Activated naive CD4-positive, alpha-beta T cell treated with anti-CD3 and anti-CD28 coated beads, Interleukin-2, amount 50 U/mL, for 24 hours (primary cell): ENCODE data around the gene CEP55.
"Not testable (repeated sequence)": the region's sequence is repeated elsewhere in the genome, so short reads cannot be mapped to it uniquely, and the experiment has no call there.

ENCODE experiments used
- H3K27ac Mint-ChIP-seq: one replicate; pipeline ENCODE4 v1.8.0; 2021; ENCODE audit warnings: mild to moderate bottlenecking, mixed read lengths
- H3K27me3 Mint-ChIP-seq: one replicate; pipeline ENCODE4 v1.8.0; 2021; ENCODE audit warnings: mixed read lengths
- H3K36me3 Mint-ChIP-seq: one replicate; pipeline ENCODE4 v1.8.0; 2021; ENCODE audit warnings: mixed read lengths
- H3K4me1 Mint-ChIP-seq: one replicate; pipeline ENCODE4 v1.8.0; 2021; ENCODE audit warnings: mixed read lengths
- H3K4me3 Mint-ChIP-seq: one replicate; pipeline ENCODE4 v1.8.0; 2021; ENCODE audit warnings: mild to moderate bottlenecking, mixed read lengths
- H3K9me3 Mint-ChIP-seq: one replicate; pipeline ENCODE4 v1.8.0; 2021; ENCODE audit warnings: mixed read lengths

The CEP55 gene

DNA sequence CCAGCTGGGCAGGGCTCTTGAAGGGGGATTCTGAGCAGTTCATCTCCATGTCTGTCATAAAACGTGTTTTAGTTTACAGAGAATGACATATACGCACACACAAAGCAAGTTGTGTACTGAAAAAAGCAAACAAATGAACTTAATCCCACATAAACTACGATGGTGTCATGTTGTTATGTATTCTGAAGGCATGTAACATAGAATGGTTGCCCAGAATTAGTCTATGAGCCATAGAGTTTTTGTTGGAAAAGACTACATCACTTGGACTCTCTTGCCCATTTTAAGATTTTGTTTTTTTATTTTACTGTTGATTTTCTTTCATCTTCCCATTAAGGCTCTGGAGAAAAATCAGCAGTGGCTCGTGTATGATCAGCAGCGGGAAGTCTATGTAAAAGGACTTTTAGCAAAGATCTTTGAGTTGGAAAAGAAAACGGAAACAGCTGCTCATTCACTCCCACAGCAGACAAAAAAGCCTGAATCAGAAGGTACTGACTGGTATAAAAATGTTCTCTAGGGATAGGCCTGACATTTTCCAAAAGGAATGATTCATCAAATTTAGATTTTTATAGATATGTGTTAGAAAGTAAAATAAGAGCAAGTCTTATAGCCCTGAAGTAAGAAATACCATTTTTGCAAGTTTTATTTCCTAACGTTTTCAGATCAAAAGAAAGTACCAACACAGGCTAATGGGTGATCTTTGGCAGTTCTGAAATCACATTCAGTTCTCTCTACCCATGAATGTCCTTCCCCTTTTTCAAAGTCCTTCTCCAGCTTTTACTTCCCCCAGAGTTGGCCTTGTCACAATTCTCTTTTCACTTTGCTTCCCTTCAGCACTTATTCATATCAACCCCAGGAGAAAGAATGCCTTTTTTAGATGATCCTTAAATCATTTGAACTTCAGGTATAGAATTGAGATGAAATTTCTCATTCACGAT, 18.9 kb downstream of the CEP55 start:
- Mint-ChIP-seq H3K36me3 (no peaks in the 10 kb centered on the region), H3K9me3 (no peaks in the 10 kb centered on the region), H3K4me1 (no peaks in the 10 kb centered on the region), H3K4me3 (no peak overlapping the region), H3K27ac (no peak overlapping the region), H3K27me3 (no peaks in the 10 kb centered on the region)

DNA sequence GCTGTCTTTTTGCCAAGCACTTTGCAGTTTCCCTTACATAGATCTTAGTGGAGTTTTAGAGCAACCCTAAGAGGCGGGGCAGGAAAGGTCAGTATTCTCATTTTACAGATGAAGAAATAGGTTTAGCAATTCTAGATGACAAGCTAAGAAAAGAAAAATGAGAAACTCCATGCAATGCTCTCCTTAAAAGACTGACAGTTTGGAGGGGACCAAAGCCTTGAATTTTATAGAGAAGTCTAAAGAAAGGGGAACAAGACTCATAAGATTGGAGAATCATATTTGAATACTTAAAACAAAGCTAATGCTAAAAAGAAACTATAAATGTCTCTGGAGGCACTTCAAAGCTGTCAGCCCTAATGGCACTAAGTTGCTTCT, 19.6 kb downstream of the CEP55 start:
- H3K9me3 Mint-ChIP-seq, result no peaks in the 10 kb centered on the region
- H3K4me1 Mint-ChIP-seq, result no peaks in the 10 kb centered on the region
- no peaks in the 10 kb centered on the region for H3K36me3 Mint-ChIP-seq
- H3K4me3 Mint-ChIP-seq, result no peak overlapping the region
- no peak overlapping the region for H3K27ac Mint-ChIP-seq
- no peaks in the 10 kb centered on the region for H3K27me3 Mint-ChIP-seq

DNA sequence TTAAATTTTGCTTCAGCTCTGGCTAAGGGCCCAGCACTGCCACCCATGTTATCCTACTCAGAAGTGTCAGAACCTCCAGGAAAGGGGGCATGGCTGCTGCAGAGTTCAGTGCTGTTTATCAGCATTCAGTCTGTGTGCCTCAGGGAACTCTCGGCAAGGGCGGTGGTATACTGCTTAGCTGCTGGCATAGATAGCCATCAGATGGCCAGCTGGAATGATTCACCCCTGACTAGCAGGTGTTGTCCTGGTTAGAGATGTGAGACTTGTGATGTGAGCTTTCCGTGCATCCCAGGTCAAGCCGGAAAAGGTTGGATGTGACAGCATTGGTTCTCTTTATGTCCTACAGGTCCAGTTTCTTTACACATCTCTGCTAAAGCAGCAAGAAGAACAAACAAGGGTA, 22.1 kb downstream of the CEP55 start:
- Mint-ChIP-seq H3K36me3 (no peaks in the 10 kb centered on the region), H3K4me3 (no peak overlapping the region), H3K27ac (no peak overlapping the region), H3K4me1 (no peaks in the 10 kb centered on the region), H3K27me3 (no peaks in the 10 kb centered on the region), H3K9me3 (no peaks in the 10 kb centered on the region)

DNA sequence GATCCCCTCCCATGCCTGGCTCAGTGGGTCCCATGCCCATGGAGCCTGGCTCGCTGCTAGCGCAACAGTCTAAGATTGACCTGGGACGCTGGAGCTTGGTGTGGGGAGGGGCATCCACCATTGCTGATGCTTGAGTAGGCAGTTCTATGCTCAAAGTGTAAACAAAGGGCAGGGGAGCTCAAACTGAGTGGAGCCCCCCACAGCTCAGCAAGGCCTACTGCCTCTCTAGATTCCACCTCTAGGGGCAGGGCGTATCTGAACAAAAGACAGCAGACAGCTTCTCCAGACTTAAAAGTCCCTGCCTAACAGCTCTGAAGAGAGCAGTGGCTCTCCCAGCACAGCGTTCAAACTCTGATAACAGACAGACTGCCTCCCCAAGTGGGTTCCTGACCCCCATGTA, 38.9 kb downstream of the CEP55 start:
- Mint-ChIP-seq H3K27me3 (peaks cover 11% of the 10 kb centered on the region), H3K4me3 (no peak overlapping the region), H3K9me3 (no peaks in the 10 kb centered on the region), H3K36me3 (no peaks in the 10 kb centered on the region), H3K4me1 (no peaks in the 10 kb centered on the region), H3K27ac (no peak overlapping the region)

DNA sequence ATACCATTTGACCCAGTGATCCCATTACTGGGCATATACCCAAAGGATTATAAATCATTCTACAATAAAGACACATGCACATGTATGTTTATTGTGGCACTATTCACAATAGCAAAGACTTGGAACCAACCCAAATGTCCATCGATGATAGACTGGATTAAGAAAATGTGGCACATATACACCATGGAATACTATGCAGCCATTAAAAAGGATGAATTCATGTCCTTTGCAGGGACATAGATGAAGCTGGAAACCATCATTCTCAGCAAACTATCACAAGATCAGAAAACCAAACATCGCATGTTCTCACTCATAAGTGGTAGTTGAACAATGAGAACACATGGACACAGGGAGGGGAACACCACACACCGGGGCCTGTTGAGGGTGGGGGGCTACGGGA, 44.5 kb downstream of the CEP55 start:
- H3K36me3 Mint-ChIP-seq, H3K4me3 Mint-ChIP-seq, H3K27ac Mint-ChIP-seq, H3K27me3 Mint-ChIP-seq, H3K4me1 Mint-ChIP-seq, H3K9me3 Mint-ChIP-seq: not testable (repeated sequence)

DNA sequence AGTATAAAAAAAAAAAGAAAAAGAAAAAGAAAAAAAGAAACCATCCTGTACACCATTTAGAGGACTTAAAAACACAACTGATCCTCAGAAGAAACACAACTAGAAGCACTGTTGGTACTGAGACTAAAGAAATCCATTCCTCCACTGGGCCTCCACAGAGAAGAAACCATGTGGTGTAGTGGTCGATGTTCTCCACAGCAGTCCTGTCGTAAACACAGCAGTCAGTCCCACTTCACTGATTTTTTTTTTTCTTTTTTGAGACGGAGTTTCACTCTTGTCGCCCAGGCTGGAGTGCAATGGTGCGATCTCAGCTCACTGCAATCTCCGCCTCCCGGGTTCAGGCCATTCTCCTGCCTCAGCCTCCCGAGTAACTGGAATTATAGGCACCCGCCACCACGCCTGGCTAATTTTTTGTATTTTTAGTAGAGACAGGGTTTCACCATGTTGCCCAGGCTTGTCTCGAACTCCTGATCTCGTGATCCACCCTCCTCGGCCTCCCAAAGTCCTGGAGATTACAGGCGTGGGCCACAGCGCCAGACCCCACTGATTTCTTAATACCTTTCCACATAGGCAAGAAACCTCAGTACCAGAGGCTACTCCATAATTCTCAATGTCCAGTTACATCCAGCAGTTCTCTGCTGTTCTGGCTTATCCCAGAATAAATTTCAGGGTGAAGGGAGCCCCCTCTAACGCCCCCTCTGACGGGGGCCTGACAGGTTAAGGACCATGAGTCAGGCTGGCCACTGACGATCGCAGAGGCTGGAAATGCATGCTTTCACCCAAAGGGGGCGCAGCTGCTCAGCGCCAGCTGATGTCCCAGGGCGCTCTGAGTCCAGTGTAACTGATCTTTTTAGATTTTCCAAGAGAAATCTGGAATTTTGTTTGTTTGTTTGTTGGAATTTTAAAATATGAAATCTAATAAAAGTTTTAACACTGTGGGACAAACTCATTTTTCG, 45.3 kb downstream of the CEP55 start:
- peaks cover 4% of the 10 kb centered on the region for H3K27me3 Mint-ChIP-seq
- H3K9me3 Mint-ChIP-seq, result no peaks in the 10 kb centered on the region
- no peak overlapping the region for H3K27ac Mint-ChIP-seq
- H3K4me1 Mint-ChIP-seq, result no peaks in the 10 kb centered on the region
- H3K4me3 Mint-ChIP-seq, result no peak overlapping the region
- no peaks in the 10 kb centered on the region for H3K36me3 Mint-ChIP-seq

DNA sequence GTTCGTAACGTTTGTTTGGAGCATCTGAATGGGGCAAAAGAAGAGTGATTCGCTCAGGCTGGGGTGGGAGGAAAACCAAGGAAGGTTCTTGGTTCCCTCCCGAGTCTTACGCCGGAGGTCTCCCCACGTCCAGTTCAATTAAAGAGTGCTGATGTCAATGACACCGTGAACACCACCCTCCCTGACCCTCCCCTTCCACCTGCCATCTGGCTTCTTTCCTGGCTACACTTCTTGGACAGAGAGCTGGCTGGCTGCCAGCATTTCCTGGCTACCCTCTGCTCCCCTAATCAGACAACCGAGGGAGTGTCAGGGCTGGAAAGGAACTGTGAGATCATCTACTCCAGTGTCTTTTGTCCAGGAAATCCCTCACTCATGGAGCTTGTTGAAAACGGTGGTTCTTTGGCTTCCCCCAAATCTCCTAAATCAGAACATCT, 46.0 kb downstream of the CEP55 start:
- H3K4me3 Mint-ChIP-seq, result no peak overlapping the region
- H3K36me3 Mint-ChIP-seq, result no peaks in the 10 kb centered on the region
- H3K27ac Mint-ChIP-seq, result no peak overlapping the region
- H3K4me1 Mint-ChIP-seq, result no peaks in the 10 kb centered on the region
- H3K27me3 Mint-ChIP-seq, result peaks cover 2% of the 10 kb centered on the region
- no peaks in the 10 kb centered on the region for H3K9me3 Mint-ChIP-seq

DNA sequence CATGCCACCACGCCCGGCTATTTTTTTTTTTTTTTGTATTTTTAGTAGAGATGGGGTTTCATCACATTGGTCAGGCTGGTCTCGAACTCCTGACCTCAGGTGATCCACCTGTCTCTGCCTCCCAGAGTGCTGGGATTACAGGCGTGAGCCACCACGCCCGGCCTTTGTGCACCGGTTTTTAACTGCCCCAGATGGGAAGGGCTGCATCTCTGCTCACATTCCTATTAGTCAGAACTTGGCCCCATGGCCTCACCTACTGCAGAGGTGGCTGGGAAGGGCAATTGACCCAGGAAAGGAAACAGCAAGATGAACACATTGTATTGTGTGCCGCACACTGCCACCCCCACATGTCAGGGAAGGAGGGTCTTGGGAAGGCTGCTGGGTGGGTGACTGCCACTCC, 50.6 kb downstream of the CEP55 start:
- not testable (repeated sequence) for H3K27me3 Mint-ChIP-seq, H3K36me3 Mint-ChIP-seq, H3K27ac Mint-ChIP-seq, H3K4me3 Mint-ChIP-seq, H3K4me1 Mint-ChIP-seq, H3K9me3 Mint-ChIP-seq

DNA sequence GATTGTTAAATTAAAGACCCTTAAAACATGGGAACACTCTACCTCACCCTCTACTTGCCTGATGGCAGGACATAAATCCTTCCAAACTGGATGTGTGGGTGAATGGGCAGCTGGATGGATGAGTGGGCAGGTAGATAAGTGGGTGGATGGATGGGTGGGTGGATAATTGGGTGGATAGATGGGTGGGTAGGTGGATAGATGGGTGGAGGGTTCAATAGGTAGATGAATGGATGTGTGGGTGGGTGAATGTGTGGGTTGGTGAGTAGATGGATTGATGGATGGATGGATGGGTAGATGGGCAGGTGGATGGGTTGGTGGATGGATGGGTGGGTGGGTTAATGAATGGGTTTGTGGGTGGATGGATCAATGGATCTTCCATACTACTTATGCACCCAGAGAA, 51.1 kb downstream of the CEP55 start:
- Mint-ChIP-seq H3K4me3 (no peak overlapping the region), H3K36me3 (no peaks in the 10 kb centered on the region)

DNA sequence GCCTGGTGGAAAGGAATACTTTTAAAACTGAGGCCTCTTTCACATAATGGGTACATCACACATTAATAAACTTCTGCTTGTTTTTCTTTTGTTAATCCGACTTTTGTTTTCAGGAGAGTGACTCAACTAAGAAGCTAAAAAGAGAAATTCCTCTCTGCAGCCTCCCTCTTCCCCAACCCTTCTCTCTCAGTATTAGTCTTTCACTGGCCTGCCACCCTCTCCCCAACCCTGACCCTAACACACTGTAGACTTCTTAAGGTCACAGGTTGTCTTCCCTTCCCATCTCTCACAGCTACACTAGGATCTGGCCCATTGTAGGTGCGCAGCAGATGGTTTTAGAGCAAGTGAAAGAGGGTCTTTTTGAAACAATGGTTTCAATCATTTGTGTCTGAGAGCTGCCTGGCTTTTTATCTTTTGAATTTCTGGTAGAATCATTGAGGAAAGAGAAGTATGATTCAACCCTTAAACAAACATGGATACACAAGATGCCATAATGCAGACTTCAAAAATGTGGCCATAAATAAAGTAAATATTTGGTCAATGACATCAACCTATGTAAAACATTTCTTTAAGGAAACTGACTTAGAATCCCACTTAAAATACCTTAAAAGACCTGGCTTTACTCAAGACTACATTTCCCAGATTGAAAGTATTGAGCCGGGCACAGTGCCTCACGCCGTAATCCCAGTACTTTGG, 52.1 kb downstream of the CEP55 start:
- H3K4me3 Mint-ChIP-seq, result no peak overlapping the region
- no peak overlapping the region for H3K27ac Mint-ChIP-seq
- no peaks in the 10 kb centered on the region for H3K36me3 Mint-ChIP-seq
- no peaks in the 10 kb centered on the region for H3K9me3 Mint-ChIP-seq
- H3K27me3 Mint-ChIP-seq, result no peaks in the 10 kb centered on the region
- H3K4me1 Mint-ChIP-seq, result no peaks in the 10 kb centered on the region

More for the DNA sequence above, 51.1 kb downstream of the CEP55 start:
- no peaks in the 10 kb centered on the region for H3K9me3 Mint-ChIP-seq
- no peaks in the 10 kb centered on the region for H3K4me1 Mint-ChIP-seq
- no peaks in the 10 kb centered on the region for H3K27me3 Mint-ChIP-seq
- no peak overlapping the region for H3K27ac Mint-ChIP-seq

DNA sequence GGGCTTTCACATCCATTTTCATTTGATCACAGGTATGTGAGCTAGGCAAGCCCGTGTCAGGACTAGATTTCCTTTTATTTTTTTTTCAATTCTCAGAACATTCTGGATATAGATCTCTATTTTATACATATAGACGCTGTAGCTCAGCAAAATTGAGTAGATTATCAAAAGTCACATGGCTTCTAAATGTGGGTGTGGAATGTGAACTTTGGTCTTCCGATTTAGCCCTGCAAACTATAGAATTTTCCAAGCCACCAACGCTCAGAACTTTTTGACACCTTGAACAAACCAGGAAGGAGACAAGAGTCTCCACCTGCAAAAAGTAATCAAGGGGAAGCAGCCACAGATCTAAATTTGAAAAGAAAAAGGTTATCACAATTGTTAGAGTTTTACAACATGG, 54.2 kb downstream of the CEP55 start:
- Mint-ChIP-seq H3K9me3 (no peaks in the 10 kb centered on the region), H3K4me1 (no peaks in the 10 kb centered on the region), H3K27me3 (no peaks in the 10 kb centered on the region), H3K36me3 (no peaks in the 10 kb centered on the region), H3K27ac (no peak overlapping the region), H3K4me3 (no peak overlapping the region)

DNA sequence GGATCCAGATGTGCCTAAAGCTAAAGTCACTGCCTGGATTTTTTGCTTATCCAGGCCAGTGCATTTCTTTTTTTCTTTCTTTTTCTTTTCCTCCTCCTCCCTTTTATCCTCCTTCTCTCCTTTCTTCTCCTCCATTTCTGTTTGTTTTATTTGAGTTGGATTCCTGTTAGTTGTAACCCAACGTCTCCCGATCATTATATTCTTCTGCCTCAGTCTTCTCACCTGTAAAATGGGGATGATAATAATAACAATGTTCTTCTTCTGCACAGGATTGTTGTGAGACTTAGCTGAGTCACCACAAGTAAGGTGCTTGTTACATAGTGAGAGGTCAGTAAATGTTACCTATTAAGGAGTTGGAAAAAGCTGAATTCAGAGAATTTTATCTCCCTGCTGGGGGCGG, 56.4 kb downstream of the CEP55 start:
- H3K4me1 Mint-ChIP-seq, result no peaks in the 10 kb centered on the region
- H3K4me3 Mint-ChIP-seq, result no peak overlapping the region
- no peak overlapping the region for H3K27ac Mint-ChIP-seq
- H3K36me3 Mint-ChIP-seq, result no peaks in the 10 kb centered on the region
- peaks cover 2% of the 10 kb centered on the region for H3K27me3 Mint-ChIP-seq
- H3K9me3 Mint-ChIP-seq, result no peaks in the 10 kb centered on the region

DNA sequence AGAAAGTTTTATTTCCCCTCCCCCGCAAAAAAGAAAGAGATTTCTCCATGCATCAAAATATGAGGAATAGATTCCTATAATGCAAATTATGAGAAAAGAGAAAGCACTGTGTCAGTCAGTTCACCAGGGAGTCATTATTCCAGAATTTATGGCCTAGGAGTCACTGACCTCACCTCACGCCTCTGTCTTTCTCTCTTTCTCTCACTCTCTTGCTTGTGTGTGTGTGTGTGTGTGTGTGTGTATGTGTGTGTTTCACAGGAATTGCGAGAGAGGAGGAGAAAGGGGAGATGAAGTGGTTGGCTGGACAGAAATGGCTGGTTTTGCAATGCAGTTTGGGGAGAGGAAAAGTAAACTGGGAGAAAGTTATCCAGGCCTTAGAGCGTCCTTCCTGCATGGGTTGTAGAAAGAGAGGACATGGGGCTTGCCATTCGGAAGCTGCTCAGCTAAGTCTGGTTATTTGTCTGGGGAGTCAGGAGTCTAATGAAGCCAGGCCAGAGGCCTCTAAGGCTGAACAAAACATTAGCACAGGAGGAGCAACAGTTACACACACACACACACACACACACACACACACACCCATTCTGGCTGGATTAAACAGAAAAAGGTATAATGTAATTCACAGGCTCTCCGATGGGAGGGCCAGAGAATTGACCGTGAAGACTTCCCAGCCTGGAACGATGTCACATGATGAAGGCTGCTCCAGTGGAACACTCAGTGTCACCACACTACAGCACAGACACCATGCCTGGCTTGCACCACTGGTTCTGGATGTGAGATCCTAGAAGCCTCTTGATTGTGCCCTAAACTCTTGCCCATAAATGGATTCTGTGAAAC, 57.3 kb downstream of the CEP55 start:
- Mint-ChIP-seq H3K27me3 (peaks cover 2% of the 10 kb centered on the region), H3K4me1 (no peaks in the 10 kb centered on the region), H3K27ac (no peak overlapping the region), H3K36me3 (no peaks in the 10 kb centered on the region), H3K9me3 (no peaks in the 10 kb centered on the region), H3K4me3 (no peak overlapping the region)

DNA sequence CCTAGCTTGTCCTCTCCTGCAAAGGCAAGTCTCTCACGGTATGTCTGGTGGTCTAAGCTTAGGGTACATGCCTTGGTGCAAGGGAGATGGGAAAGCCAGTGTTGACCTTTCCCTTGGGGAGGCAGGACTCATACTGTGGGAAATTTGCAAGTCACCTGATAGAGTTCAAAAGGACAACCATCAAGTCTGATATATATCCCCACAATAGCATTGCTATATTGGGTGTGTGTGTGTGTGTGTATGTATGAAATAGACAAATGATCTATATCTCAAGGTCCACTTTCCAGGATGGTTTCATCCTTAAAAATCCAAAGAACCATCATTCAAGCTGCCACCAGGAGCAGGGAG, 57.9 kb downstream of the CEP55 start:
- H3K4me1 Mint-ChIP-seq, result no peaks in the 10 kb centered on the region
- no peaks in the 10 kb centered on the region for H3K9me3 Mint-ChIP-seq
- no peak overlapping the region for H3K27ac Mint-ChIP-seq
- H3K36me3 Mint-ChIP-seq, result no peaks in the 10 kb centered on the region
- peaks cover 2% of the 10 kb centered on the region for H3K27me3 Mint-ChIP-seq
- H3K4me3 Mint-ChIP-seq, result no peak overlapping the region
